Upper lobe of left lung (tissue), 6 donors: ENCODE data around the gene VEZT. TPM values are rescaled to one million over a fixed set of nuclear protein-coding genes. Genes with fewer than 3 reads are reported as not detected.
"Not testable (repeated sequence)": the region's sequence is repeated elsewhere in the genome, so short reads cannot be mapped to it uniquely, and the experiment has no call there.

Experiments used
- ATAC-seq, 2 donors: fragments of 200-7000 bp; cut with Tn5 transposase; one replicate each; pipeline ENCODE4 v1.9.1; 2022; ENCODE audit warnings: mild to moderate bottlenecking in 2 of 2, moderate library complexity in 2 of 2; ENCODE audit not compliant: low FRiP score in 2 of 2
- DNase-seq, 2 donors: peaks; one replicate each; pipeline ENCODE4 v3.0.0-alpha.2; 2019 to 2020
- H3K27ac ChIP-seq, 4 donors: fragments of 200-600 bp; sonication (generic); one replicate each; pipeline ENCODE4 v1.5.1; 2016 to 2019
- H3K27me3 ChIP-seq, 4 donors: fragments of 200-600 bp; sonication (generic); one replicate each; pipeline ENCODE4 v1.5.1; 2017 to 2019
- H3K36me3 ChIP-seq, 4 donors: fragments of 200-600 bp; sonication (generic); one replicate each; pipeline ENCODE4 v1.5.1; 2016 to 2019
- H3K4me1 ChIP-seq, 4 donors: fragments of 200-600 bp; sonication (generic); one replicate each; pipeline ENCODE4 v1.5.1; 2018 to 2019
- H3K4me3 ChIP-seq, 4 donors: fragments of 200-600 bp; sonication (generic); one replicate each; pipeline ENCODE4 v1.5.1; 2017 to 2019; ENCODE audit warnings: mild to moderate bottlenecking in 2 of 4, moderate library complexity in 1 of 4
- H3K9me3 ChIP-seq, 4 donors: fragments of 200-600 bp; sonication (generic); one replicate each; pipeline ENCODE4 v1.5.1; 2018 to 2019
- CTCF ChIP-seq, 6 experiments: fragments of 450-650 bp in 4 of 6; fragments of 200-600 bp in 2 of 6; sonication (generic) in 2 of 6; IDR thresholded peaks; one replicate each; pipeline ENCODE4 v1.5.1; 2016 to 2019; ENCODE audit warnings: antibody characterized with exemption in 6 of 6
- EP300 ChIP-seq, 4 donors: sonication (generic); formaldehyde crosslinking; IDR thresholded peaks; one replicate each; pipeline ENCODE4 v1.5.1; 2017; ENCODE audit warnings: antibody characterized with exemption in 4 of 4, control low read depth in 2 of 4
- POLR2A ChIP-seq, 4 donors: fragments of 450-650 bp; IDR thresholded peaks; one replicate each; pipeline ENCODE4 v1.5.1; 2016 to 2017; ENCODE audit warnings: antibody characterized with exemption in 4 of 4, mild to moderate bottlenecking in 2 of 4
- POLR2AphosphoS5 ChIP-seq, 2 donors: sonication (generic); formaldehyde crosslinking; IDR thresholded peaks; one replicate each; pipeline ENCODE4 v1.5.1; 2017; ENCODE audit warnings: antibody characterized with exemption in 2 of 2
- WGBS, 2 donors: methylation state at CpG; one replicate each; pipeline ENCODE4 v1.1.5; 2017 to 2018; 5-methylcytosine and 5-hydroxymethylcytosine counted together
- total RNA-seq, 6 donors: library from RNA; depleted of rRNA in 4 of 6; stranded (reverse); fragments of >200 nt in 4 of 6; gene quantifications; one replicate each; pipeline versions ENCODE4 v1.1.0 to v1.2.1, GENCODE V29; 2016 to 2021
- donor health status: DM: no; HTN: no; CAD: no; lungs with moderate emphysema.
- donor health status: DM: no; HTN: yes; CAD: no; lungs with severe emphysema.

VEZT gene
- total RNA-seq, 6 donors from 2014 or later: 29.6 to 119 (median 69.5) TPM

GRCh38 chr12:95291501-95291900 lies 73.9 kb downstream of the VEZT start:
- TF ChIP-seq EP300 (IDR thresholded peaks at IDR 0.05) (no peak), POLR2A (IDR thresholded peaks at IDR 0.05) (no peak), POLR2AphosphoS5 (IDR thresholded peaks at IDR 0.05) (no peak), CTCF (IDR thresholded peaks at IDR 0.05) (no peak)
- Histone ChIP-seq H3K36me3 (peaks cover 0 to 68% (median 12%) of the 10 kb centered on the region in 4 donors), H3K9me3 (no peaks in the 10 kb centered on the region), H3K27ac (no peak overlapping the region), H3K4me1 (no peaks in the 10 kb centered on the region), H3K27me3 (no peaks in the 10 kb centered on the region), H3K4me3 (no peak overlapping the region)
- no peak for DNase-seq
- 94 to 96% methylated on average over 2 of the region's 2 CpGs for WGBS, 2 donors
- no peak for ATAC-seq

- WGBS, 2 donors: 84 to 86% methylated on average over 5 of the region's 5 CpGs
- peaks cover 0 to 68% (median 23%) of the 10 kb centered on the region in 4 donors for H3K36me3 ChIP-seq
These were observed 81.3 kb downstream of the VEZT start for GRCh38 chr12:95298916-95299315.

GRCh38 chr12:95300286-95300685 lies 82.7 kb downstream of the VEZT start:
- 96 to 100% methylated on average over 2 of the region's 2 CpGs for WGBS, 2 donors
- H3K27me3 ChIP-seq: no peaks in the 10 kb centered on the region
- peaks cover 0 to 11% (median 0%) of the 10 kb centered on the region in 4 donors for H3K4me1 ChIP-seq
- ATAC-seq (no peak), DNase-seq (no peak)
- no peaks in the 10 kb centered on the region for H3K9me3 ChIP-seq
- no peak for TF ChIP-seq CTCF (IDR thresholded peaks at IDR 0.05)
- TF ChIP-seq EP300 (IDR thresholded peaks at IDR 0.05): no peak
- TF ChIP-seq POLR2A (IDR thresholded peaks at IDR 0.05): no peak
- TF ChIP-seq POLR2AphosphoS5 (IDR thresholded peaks at IDR 0.05): no peak
- H3K27ac ChIP-seq: no peak overlapping the region
- peaks cover 0 to 59% (median 21%) of the 10 kb centered on the region in 4 donors for H3K36me3 ChIP-seq
- H3K4me3 ChIP-seq: no peak overlapping the region

More at GRCh38 chr12:95298916-95299315, 81.3 kb downstream of the VEZT start:
- TF ChIP-seq POLR2A (IDR thresholded peaks at IDR 0.05) (no peak), POLR2AphosphoS5 (IDR thresholded peaks at IDR 0.05) (no peak)
- H3K4me3 ChIP-seq: no peak overlapping the region
- ATAC-seq (no peak), DNase-seq (no peak)
- H3K9me3 ChIP-seq: no peaks in the 10 kb centered on the region
- H3K27ac ChIP-seq: no peak overlapping the region
- H3K4me1 ChIP-seq: peaks cover 0 to 7% (median 0%) of the 10 kb centered on the region in 4 donors
- no peaks in the 10 kb centered on the region for H3K27me3 ChIP-seq

GRCh38 chr12:95303476-95303875 lies 85.9 kb downstream of the VEZT start:
- H3K4me3 ChIP-seq: no peak overlapping the region
- H3K36me3 ChIP-seq: peaks cover 0 to 38% (median 2%) of the 10 kb centered on the region in 4 donors
- no peaks in the 10 kb centered on the region for H3K9me3 ChIP-seq
- TF ChIP-seq CTCF (IDR thresholded peaks at IDR 0.05) (no peak), POLR2AphosphoS5 (IDR thresholded peaks at IDR 0.05) (no peak), POLR2A (IDR thresholded peaks at IDR 0.05) (no peak)
- WGBS, 2 donors: 76 to 88% methylated on average over 1 of the region's 1 CpG
- no peak overlapping the region for H3K27ac ChIP-seq
- no peak for DNase-seq
- no peak for ATAC-seq
- H3K27me3 ChIP-seq: no peaks in the 10 kb centered on the region
- peaks cover 0 to 11% (median 0%) of the 10 kb centered on the region in 4 donors for H3K4me1 ChIP-seq

- Histone ChIP-seq H3K9me3 (no peaks in the 10 kb centered on the region), H3K27me3 (no peaks in the 10 kb centered on the region), H3K4me1 (peaks cover 0 to 11% (median 0%) of the 10 kb centered on the region in 4 donors), H3K36me3 (peaks cover 0 to 33% (median 1%) of the 10 kb centered on the region in 4 donors), H3K27ac (no peak overlapping the region), H3K4me3 (no peak overlapping the region)
- ATAC-seq: no peak
- TF ChIP-seq EP300 (IDR thresholded peaks at IDR 0.05) (no peak), POLR2AphosphoS5 (IDR thresholded peaks at IDR 0.05) (no peak), POLR2A (IDR thresholded peaks at IDR 0.05) (no peak)
- no peak for DNase-seq
- WGBS, 2 donors: 79 to 81% methylated on average over 3 of the region's 3 CpGs
These were observed 87.1 kb downstream of the VEZT start for GRCh38 chr12:95304673-95305198.

- no peak for ATAC-seq
- WGBS, 2 donors: 54 to 77% methylated on average over 1 of the region's 1 CpG
These were observed 95.0 kb downstream of the VEZT start for GRCh38 chr12:95312656-95313055.

GRCh38 chr12:95314756-95315155 lies 97.1 kb downstream of the VEZT start:
- H3K27me3 ChIP-seq, DNase-seq, H3K4me3 ChIP-seq, H3K9me3 ChIP-seq, H3K27ac ChIP-seq, H3K36me3 ChIP-seq, ATAC-seq: not testable (repeated sequence)
- WGBS, 2 donors: 94 to 97% methylated on average over 6 of the region's 6 CpGs
- peaks cover 0 to 29% (median 6%) of the 10 kb centered on the region in 4 donors for H3K4me1 ChIP-seq

More at GRCh38 chr12:95312656-95313055, 95.0 kb downstream of the VEZT start:
- Histone ChIP-seq H3K36me3 (peaks cover 0 to 12% (median 0%) of the 10 kb centered on the region in 4 donors), H3K9me3 (no peaks in the 10 kb centered on the region), H3K4me3 (no peak overlapping the region), H3K27ac (no peak overlapping the region), H3K4me1 (peaks cover 0 to 17% (median 6%) of the 10 kb centered on the region in 4 donors), H3K27me3 (no peaks in the 10 kb centered on the region)
- DNase-seq: no peak
- TF ChIP-seq EP300 (IDR thresholded peaks at IDR 0.05) (no peak), POLR2AphosphoS5 (IDR thresholded peaks at IDR 0.05) (no peak), CTCF (IDR thresholded peaks at IDR 0.05) (no peak), POLR2A (IDR thresholded peaks at IDR 0.05) (no peak)
